Epithelial cell of proximal tubule (primary cell): ENCODE measurements around the gene CAMKK1. TPM values are rescaled to one million over a fixed set of nuclear protein-coding genes. Genes with fewer than 3 reads are reported as not detected.
A peak's percentile ranks its signal among the peaks of the same experiment; 100 is the strongest.

ENCODE experiments used
- DNase-seq: peaks from one replicate; pipeline ENCODE4 v3.0.0-alpha.2; 2011; ENCODE audit warnings: low read depth
- H3K4me3 ChIP-seq: 2 replicates; pipeline ENCODE4 v1.5.1; 2011; ENCODE audit warnings: low read depth, mild to moderate bottlenecking, low read length
- CTCF ChIP-seq: conservative IDR thresholded peaks from 2 replicates; pipeline ENCODE4 v1.5.1; 2012; ENCODE audit warnings: low read depth, mild to moderate bottlenecking, low read length
- total RNA-seq: library from RNA; depleted of rRNA; stranded (reverse); fragments of >200 nt; gene quantifications from 2 replicates; pipeline ENCODE4 v1.2.3, GENCODE V29; 2015

The CAMKK1 gene
- total RNA-seq, 1 donor from 2014 or later, result 7.1 TPM

- DNase-seq, result no peak
- no peak overlapping the region for H3K4me3 ChIP-seq
- TF ChIP-seq CTCF, result no peak
These were observed 2.5 kb upstream of the CAMKK1 start for GRCh38 chr17:3895354-3895753.

- TF ChIP-seq CTCF, result no peak
- H3K4me3 ChIP-seq, result no peak overlapping the region
- no peak for DNase-seq
These were observed 2.1 kb upstream of the CAMKK1 start for GRCh38 chr17:3894911-3895343.

GRCh38 chr17:3894188-3894587 is 1.3 kb upstream of the CAMKK1 start:
- no peak for TF ChIP-seq CTCF
- DNase-seq, result no peak
- H3K4me3 ChIP-seq, result no peak overlapping the region

GRCh38 chr17:3893720-3894116 is 865 bp upstream of the CAMKK1 start:
- DNase-seq, result no peak
- no peak for TF ChIP-seq CTCF
- H3K4me3 ChIP-seq, result peak overlapping the region; percentile 66

- TF ChIP-seq CTCF, result no peak
- peak overlapping the region; percentile 73 for H3K4me3 ChIP-seq
- DNase-seq, result no peak
These were observed 506 bp downstream of the CAMKK1 start for GRCh38 chr17:3892095-3892998.

GRCh38 chr17:3891626-3892094 is 1.2 kb downstream of the CAMKK1 start:
- peak overlapping the region; percentile 73 for H3K4me3 ChIP-seq
- TF ChIP-seq CTCF, result no peak
- DNase-seq, result no peak

- no peak for DNase-seq
- TF ChIP-seq CTCF, result no peak
- H3K4me3 ChIP-seq, result no peak overlapping the region
These were observed 2.0 kb downstream of the CAMKK1 start for GRCh38 chr17:3890878-3891219.
